HG03342 (cell line): ENCODE results near the gene ACSS3.
"Not testable (repeated sequence)": the region's sequence is repeated elsewhere in the genome, so short reads cannot be mapped to it uniquely, and the experiment has no call there.

Source experiments
- ATAC-seq: cut with Tn5 transposase; IDR thresholded peaks from one replicate; pipeline ENCODE4 v1.9.1; 2021; ENCODE audit warnings: mild to moderate bottlenecking, moderate library complexity; ENCODE audit not compliant: unreplicated experiment

ACSS3 gene

DNA sequence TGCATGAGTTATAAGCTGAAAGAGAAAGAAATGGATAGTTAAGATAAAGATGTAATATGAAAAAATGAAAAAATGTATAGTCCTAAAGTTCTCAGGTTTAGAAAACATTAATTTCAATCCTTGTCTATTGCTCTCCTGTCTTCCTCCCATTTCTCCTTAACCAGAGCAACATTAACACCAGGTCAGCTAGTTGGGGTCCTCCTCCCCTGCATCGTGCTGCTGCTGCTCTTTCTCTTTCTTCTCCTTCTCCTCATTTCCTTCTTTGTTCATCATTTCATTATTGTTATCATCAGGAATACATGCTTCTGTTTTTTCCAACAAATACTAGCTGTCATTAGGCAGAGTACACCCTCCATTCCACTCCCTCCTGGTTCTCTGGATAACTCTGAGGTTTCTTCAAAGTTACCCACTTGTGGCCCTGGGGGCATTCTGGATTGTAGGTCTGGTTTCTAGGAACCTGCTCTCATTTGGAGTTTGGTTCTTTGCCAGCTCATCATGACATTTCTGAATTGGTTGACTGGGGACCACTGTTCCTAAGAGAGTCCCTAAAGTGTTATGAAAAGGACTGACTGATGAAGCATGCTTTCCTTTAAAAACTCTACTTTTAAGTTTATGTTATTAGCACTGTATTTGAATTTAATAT, 17.0 kb downstream of the ACSS3 start:
- no peak for ATAC-seq

DNA sequence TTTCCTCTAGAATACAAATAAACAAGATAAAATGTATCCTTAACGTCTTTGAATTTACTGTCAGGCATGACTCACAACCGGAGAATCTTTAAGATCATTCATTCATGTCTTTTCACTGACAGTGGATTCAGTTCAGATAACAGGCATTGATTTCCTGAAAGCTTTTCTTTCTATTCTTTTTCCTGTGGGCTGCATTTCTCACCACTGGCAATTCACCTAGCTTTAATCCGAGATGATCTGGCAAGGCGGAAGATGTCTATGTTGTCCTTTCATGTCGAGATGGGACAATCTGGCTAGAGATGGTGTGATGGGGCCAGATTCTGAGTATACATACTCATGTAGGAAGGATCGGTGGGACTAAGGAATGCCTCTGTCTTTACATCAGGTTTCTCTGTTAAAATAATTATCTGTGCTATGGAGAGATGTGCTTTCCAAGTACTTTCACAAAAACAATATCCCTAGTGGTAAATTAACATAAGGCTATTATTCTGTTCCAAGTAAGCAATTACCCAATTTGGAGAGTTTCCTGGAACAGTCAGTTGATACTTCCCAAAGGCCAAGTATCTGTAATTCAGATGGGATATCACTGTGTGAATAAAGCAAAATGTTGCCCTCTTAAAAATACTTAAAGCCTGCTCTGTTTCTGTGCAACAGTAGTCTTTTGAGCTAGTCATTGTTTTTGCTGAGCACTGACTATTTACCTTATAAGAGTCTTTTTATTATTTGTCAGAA, 17.8 kb downstream of the ACSS3 start:
- ATAC-seq: no peak

DNA sequence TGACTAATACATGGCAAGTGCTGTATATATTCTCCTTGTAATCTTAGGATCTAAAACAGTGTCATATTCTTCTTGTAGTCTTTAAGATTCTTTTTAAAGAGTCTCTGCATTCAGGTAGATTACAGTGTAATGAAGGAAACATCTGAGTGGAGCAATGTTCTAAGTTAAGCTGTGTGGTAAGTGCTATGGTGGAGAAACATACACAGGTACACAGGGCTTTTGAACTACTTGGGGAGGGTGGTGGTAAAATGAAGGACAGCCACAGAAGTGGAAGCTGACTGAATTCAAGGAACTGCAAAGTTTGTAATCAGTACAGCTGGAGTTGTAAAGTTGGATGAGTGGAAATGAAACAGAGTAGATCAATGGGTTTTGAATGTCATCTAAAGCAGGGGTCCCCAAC, 27.8 kb downstream of the ACSS3 start:
- no peak for ATAC-seq

DNA sequence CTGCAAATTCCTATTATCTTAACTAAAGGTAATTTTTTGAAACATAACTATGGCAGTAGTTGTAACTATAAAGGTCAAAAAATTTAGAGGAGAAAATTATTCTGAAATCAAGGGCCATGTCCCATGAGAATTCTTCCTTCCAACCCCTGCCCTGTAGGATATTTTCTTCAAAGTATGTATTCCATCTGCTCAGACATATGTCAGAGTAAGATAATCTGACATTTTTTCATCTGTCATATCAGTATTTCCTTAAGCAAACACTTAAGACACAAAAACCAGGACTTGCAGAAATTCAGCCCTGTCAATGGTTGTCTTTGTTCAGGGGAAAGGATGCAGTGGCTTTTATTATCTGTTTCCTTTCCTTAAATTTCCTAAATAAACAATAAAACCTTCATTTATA, 36.3 kb downstream of the ACSS3 start:
- ATAC-seq: no peak

DNA sequence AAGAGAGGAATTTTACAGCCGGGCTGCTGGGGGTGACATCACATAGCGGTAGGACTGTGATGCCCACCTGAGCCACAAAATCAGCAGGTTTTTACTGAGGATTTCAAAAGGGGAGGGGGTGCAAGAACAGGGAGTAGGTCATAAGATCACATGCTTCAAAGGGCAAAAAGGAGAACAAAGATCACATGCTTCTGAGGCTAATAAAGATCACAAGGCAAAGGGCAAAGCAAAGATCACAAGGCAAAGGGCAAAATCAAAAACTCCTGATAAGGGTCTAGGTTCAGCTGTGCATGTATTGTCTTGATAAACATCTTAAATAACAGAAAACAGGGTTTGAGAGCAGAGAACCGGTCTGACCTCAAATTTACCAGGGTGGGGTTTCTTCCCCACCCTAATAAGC, 41.2 kb downstream of the ACSS3 start:
- ATAC-seq: not testable (repeated sequence)

DNA sequence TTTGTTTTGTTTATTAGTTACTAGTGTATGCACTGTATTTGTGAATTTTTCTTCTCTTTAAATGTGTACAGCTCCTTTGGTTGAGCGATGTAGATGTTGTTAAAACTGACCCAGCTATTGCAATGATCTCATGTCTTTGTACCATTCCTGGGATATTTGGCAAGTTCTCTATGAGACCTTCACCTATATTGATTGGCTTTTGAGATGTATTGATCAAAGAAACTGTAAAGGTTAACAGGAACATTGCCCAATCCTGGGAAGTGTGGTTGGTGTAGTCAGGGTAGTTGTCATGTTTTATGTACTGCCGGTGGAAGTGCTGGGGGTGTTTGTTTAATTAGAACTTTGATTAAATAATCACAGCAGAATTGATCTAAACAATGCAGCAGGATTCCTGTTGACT, 43.1 kb downstream of the ACSS3 start:
- no peak for ATAC-seq

DNA sequence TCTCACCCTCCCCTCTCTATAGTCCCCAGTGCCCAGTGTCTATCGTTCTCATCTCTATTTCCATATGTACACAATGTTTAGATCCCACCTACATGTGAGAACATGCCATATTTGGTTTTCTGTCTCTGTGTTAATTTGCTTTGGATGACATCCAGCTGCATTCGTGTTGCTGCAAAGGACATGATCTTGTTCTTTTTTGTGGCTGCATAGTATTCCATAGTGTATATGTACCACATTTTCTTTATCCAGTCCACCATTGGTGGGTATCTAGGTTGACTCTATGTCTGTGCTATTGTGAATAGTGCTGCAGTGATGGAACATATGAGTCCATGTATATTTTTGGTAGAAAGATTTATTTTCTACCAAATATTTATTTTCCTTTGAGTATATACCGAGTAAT, 45.7 kb downstream of the ACSS3 start:
- no peak for ATAC-seq

DNA sequence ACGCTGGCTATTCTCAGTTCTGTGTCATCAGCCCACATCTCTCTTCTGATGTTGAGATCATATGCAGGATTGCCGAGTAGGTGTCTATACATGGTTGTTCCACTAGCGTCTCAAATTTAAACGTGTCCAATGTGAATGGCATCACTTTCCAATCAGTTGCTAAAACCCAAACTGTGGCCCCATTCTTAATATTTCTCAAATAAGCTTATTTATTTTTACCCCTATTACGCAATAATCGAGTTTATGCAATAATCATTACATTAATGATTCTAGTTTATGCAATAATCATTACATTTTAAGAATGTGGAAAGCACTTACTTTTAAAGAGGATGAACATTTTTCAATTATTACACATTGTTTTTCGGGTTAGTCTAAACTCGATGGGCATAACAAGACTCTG, 47.8 kb downstream of the ACSS3 start:
- no peak for ATAC-seq

DNA sequence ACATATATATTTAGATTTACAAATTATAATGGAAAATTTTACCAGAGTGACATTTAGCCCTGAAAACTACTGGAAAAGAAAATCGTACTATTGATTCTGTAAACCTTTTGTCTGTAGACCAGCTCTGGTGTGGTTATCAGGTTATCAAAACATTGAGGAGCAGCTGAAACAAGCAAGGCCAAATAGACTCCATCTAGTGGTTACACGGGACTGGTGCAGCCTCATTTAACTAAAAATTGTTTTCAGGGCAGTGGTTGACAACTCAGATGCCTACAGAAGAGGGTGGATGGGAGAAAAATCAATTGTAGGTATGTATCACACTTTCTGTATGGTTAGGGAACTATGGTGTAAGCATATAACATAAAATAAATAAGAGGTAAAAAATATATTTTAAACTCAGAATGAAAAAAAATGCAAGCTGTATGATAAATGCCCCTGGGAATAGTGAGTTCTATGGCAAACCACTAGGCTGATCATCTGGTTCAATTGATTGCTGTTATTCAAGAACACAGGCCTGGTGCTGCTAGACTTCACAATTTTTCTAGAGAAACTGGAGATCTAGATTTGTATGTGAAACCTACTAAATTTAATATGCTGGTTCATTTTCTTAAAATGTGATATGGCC, 51.2 kb downstream of the ACSS3 start:
- peak; percentile 99 for ATAC-seq

DNA sequence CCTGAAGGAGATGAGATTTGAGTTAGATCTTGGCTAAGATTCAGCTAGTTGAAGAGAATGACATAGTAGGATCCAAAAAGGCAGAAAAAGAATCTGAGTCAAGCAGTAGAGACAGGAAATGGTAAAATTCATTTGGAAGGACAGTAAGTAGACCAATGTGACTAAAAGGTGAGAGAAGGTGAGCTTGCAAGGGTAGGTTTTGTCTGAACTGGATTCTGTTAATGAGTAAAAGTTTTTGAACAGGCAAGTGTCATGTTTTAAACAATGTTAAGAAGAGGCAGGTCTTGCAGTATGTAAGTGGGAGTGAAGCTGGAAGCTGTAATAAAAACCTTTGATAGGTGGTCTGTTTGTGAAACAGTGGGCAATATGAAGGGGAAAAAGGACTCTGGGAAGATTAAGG, 58.6 kb downstream of the ACSS3 start:
- no peak for ATAC-seq

DNA sequence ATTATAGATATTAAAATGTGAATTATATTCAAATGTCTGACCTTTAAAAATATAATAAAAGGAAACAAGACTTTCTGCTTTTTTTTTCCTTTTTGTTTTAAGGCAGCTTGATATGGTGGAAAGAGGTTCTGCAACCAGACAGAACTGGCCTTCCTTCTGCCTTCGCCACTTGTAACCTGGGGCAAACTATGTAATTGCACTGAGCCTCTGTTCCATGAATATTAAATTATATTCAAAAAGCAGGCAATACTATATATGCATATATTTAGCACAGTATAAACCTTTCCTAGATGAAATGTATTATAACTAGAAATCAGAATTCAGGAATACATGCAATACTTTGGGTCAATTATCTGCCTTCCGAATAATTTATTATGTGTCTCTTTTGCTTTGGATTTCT, 59.9 kb downstream of the ACSS3 start:
- ATAC-seq: no peak

DNA sequence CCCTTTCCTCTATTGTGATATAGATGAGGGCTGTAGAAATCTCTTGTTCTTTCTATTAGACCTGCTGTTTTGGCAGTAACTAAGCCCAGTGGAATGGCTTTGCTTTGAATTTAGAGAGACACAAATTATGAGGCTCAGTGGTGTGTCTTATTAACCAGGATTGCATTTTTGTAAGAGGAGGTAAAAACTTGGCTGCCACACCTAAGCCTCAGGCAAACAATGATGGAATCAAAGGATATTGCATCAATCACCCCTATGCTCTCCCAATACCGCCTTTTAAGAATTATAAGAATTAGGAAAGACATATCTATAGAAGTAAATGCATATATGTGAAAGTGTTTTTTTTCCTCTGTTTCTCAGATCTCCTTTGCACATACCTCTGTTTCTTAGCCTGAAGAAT, 63.3 kb downstream of the ACSS3 start:
- no peak for ATAC-seq

DNA sequence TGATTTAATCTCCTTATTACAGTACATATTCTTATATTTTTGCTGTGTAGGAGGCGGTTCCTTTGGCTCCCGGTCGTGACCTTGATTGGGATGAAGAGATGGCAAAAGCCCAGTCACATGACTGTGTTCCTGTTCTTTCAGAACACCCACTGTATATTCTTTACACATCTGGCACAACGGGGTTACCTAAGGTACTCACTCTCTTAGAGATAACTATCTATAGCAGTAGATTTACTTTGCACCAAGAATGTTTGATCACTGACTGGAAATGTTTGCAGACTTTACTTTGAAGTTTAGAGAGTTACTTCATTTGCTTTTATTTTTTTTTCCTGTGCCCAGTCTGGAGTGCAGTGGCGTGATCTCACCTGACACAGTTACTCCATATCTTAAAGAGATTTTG, 65.2 kb downstream of the ACSS3 start:
- ATAC-seq: no peak

DNA sequence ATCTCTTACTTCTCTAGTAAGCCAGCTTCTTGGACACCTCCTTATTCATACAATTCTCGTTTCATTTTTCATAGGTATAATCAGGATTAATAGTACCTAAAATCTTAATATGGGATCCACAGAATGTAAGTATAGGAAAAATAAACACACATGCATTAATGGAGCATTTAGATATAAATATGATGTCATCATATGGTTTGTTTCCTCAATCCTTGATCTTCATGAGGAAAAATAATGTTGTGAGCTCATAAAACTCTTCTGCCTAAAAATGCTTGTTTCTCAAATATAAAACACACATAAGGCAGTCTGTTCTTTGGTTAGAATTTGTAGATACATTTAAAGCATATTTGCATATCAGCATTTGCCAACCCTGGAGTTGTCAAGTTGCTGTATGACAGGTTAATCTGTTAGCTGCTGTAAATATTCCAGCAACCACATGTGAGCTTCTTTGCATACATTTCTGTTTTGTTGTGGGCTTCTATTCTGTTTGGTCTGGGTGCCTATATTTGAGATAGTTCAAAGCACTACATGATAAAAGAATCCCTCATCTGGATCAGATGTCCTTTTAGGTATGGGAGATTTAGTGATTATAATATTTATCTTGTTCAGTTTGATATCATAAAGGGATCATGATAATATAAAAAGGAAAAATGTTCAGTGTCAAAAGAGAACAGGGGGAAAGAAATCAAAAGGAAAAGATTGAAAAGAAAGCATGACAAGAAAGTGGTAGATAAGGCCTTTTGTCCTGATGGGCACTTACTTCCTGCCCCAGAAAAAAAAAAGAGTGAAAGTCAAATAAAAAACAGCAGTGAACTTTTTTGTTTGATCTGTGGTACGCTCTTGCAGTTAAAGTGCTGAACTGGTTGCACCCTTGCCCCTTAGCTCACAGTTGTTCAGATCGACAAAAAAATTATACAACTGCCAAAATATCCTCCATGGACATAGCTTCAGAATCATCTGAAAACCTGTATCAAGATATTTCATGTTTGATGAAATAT, 68.6 kb downstream of the ACSS3 start:
- no peak for ATAC-seq

DNA sequence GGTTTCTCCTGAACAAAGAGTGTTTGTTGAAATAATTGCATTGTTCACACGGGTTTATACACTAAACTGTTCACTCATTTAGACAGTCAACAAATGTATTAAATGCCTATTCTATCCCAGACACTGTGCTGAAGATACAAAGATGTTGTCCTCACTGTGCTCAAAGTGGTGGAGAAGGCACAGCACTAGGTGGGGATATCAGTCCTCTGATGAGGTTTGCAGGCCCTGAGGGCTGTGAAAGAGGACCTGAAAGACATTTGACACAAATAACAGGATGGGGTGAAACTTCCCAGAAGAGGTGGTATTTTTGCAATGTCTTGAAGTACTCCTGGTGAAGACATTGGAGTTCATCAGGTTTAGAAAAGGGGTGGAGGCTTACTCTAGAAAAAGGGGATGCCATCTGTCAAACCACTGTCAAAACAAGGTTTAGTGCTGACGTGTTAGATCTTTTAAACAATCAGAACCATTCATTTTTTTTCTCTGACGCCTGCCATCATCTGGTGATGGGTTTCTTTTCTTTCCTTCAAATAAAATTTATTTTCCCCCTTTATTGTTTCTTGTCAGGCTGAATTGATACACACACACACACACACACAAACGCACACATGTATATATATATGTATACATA, 69.5 kb downstream of the ACSS3 start:
- no peak for ATAC-seq

DNA sequence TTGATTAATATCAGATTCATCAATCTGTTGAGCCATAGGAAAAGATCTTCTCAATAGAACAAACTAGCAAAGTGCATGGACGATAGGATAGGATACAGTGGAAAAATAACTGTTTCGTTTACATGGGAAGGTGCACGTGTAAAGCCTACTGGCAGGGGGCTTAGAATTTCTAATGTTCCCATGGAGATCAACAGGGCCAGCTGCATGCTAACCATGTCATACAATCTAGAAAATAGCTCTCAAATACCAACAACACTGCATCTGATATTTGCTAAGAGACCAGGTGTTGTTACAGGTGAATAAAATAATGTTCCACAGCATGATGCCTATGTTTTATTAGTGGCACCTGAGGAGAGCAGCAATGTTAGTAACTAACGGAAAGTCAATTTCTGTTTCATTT, 72.5 kb downstream of the ACSS3 start:
- no peak for ATAC-seq

DNA sequence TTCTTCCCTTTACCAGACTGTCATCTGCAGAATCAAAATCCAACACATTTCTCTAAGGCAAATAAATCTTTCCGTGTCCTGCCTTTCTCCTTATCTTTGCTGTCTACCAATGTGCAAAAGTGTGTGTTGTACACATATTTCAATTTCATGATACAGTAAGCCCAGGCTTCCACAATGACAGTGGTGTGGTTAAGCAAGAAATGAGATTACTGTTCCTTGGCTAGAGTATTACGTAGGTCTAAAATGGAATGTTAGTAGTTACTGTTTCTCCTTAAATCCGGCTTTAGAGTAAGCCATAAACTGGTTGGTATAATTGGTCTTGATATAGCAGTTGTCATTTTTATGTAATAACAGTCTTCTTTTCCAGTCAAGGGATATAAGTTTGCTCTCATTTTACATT, 82.0 kb downstream of the ACSS3 start:
- no peak for ATAC-seq

DNA sequence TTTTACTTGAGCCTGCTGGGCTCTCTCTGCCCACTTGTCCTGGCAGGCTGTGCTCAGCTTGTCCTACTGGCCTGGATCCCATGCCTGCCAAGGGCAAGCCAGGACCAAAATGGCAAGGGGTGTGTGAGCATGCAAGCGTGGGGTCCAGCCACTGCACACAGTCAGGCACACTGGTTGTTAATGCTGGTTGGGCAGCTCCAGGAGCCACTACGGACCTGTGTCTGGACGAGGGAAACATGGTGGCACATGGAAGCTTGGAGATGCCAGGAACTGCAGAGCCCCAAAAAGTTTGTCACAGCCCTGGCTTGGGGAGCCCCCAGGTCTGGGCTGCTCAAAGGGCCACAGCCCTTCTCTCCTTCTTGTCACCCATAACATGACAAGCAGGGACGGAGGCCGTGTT, 83.8 kb downstream of the ACSS3 start:
- ATAC-seq: no peak

DNA sequence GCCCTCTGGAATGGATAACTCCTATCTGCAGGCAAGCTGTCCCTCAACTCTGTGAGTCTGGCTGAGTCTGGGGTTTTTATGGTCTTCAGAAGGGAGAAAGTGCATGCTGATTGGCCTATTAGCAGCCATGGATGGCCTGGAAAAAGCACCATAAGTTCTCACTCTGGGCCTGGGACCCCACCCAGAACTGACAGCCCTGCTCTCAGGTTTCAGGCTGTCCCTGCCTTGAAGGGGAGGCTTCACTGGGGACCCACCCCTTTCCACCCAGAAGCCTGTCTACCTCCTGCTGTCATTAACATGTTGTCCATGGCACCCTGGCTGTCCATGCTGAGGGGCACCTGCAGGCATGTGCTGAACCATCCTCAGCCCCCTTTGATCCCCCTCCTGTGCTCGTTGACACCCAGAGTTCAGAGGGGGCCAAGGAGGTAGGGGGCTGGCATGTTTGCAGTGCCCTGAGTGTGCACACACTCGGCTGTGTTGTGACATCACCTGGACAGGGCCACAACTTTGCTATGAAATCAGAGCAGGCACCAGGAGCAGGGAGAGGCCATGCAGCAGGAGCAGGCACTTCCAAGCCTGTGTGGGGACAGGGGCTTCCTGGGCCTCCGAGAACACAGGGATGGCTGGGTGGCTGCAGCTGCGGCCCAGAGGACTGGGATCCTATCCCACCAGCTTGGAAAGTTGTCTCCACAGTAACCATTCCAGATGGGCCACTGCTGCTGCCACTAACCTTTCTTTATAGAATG, 84.7 kb downstream of the ACSS3 start:
- ATAC-seq: no peak

DNA sequence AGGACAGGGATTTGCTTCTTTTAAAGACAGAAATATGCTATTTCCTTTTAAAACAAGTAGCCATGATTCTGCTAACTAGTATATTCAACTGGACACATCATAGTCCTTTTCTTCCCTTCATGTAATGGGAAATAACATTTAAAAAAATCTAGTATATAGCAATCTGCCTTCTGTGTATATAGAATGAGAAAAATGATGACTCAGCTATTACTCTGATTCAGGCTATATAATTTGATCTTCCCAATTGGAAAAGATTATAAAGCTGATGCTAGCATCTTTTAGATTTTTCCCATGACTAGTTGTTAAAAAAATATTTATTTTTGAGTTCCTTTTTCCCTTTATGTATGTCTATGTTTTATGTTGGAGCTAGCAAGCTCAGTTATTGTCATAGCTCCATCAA, 86.9 kb downstream of the ACSS3 start:
- no peak for ATAC-seq
